Inflammatory macrophage (primary cell): Measurements from ENCODE around the gene FIG4.
"Not testable (repeated sequence)": the region's sequence is repeated elsewhere in the genome, so short reads cannot be mapped to it uniquely, and the experiment has no call there.

Source experiments
- DNase-seq, 2 donors: peaks; one replicate each; pipeline ENCODE4 v3.0.0-alpha.2; 2020 to 2022

The FIG4 gene

DNA sequence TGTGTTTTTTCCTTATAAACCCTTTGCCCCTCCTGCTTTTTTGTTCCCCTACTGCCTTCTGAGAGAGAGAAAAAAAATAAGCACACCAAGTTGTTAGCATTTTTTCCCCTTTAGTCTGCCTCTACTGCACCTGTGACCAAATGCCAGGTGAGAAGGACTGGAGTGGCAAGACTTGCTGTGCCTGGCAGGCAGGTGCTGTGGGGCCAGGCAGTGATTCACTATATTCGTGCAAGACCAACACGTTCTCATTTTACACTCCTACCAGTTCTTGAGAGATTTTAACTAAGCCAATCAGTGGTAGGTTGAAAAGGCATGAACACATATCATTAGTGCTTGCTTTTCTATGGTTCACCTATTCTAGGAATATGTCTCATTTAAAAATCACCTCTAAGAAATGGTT lies 109.7 kb downstream of the FIG4 start:
- no peak for DNase-seq

DNA sequence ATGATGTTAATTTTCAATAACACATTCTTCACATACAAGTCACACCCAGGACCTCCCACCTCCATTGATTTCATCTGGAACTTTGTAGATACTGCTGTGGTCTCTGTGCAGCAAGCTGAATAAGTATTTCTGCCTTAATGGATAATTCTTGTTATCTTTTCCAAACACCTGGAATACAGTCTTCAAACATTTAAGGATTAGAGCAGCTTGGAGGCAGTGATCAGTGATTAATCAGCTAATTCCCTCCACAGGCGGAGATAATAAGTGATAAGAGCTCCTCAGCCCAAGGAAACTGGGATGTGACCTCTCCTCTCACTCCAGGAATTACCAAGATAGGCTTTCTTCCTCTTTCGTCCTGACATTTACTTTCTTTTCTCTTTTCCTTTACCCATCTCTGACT lies 110.7 kb downstream of the FIG4 start:
- DNase-seq: no peak

DNA sequence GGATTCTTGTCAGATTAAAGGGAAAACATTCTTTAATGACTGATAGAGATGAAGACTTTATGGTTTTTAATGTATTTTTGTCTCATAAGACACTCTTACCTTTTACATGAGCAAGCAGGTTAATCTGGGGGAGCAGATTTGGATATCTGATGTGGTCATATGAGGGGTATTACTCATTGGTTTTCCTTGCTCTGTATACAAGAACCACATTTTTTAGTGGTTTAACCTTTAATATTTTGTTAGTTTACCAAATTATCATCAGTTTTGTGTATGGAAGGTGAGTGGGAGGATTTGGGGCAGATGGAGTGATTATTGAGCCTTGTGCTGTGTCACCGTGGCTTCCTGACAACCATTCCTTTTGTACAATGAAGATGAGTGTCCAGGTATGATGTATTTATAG lies 112.9 kb downstream of the FIG4 start:
- no peak for DNase-seq

DNA sequence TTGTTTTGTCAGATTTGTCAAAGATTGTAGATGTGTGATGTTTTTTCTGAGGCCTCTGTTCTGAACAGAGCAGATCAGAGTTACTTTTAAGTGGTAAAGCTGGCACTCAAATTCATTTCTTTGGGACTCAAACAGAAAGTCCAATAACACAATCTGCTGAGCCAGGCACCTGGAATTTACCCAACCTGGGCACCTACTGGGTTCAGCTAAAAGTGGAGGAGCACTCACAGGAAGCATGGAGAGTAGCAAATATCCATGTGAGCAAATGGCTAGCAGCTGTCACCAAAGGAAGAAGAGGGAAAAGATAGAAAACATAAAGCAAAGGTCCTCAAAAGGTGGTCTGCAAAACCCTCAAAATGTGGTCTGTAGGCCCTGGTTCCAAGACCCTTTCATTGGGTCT lies 116.8 kb downstream of the FIG4 start:
- no peak for DNase-seq

DNA sequence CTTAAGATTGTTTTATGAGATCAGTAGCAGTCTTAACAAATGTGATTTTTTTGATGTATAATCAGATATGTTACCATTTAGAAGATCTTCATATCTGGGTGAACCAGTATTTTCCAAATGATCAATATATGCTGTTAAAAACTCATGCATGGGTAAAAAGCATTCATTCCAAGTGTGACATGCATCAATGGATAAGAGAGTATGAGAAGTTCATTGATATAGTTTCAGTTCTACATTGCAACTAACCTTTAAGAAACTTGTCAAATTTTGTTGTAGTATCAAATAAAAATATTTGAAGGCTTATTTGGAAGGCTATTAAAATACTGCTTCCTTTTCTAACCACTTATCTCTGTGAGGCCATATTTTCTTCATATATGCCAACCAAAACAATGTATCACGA lies 117.7 kb downstream of the FIG4 start:
- DNase-seq: no peak

DNA sequence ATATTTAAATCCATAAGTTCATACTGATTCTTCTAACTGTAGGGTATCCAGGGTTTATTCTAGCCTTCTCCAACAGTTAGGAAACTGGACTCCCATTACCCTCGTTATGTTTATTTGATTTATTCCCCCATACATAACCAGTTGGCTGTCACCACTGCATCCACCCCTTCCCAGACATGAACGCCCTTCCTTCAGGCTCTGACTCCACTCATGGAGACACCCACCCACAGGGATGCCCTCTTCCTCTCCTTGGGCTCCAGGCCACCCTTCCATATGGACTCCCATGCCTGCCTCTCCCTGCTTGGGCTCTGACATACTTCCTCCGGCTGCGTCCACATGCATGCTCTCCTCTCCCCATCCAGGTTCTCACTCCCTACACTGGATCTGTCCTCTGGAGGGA lies 124.0 kb downstream of the FIG4 start:
- no peak for DNase-seq

DNA sequence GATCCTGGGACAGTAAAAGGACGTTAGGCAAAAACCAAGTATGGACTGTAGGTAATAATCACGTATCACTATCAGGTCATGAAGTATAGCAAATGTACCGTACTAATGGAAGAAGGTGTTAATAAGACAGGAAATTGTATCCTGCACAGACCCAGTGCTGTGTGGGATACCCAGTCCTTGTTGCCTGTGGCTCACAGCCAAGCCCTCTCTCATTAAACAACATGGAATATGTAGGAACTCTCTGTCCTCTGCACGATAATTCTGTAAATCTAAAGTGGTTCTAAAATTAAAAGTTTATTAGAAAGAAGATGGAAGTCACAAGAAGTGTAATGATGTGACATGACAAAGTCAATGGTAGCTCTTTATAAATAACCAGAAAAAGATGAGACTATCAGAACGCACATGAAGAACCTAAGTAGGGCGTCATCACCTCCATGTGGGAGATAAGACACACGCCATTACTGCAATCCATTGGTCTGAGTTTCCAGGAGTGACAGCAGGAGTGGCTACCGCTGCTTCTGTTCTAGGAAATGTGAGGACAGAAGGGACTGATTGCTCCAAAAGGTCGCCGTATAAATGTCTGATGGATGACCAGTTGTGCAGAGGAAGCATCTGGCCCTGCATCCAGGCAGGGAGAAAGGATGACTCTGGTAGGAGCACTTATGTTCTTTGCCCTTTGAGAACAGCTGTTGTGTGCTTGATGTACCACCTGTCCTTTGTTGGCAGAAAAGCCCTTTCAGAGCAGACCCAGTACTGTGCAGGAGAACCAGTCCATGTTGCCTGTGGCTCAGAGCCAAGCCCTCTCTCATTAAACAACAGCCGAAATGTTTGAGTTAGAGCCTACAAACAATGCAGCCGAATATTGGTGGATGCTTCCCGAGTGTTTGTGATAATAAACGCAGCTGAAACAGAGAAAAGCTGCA lies 125.6 kb downstream of the FIG4 start:
- no peak for DNase-seq

DNA sequence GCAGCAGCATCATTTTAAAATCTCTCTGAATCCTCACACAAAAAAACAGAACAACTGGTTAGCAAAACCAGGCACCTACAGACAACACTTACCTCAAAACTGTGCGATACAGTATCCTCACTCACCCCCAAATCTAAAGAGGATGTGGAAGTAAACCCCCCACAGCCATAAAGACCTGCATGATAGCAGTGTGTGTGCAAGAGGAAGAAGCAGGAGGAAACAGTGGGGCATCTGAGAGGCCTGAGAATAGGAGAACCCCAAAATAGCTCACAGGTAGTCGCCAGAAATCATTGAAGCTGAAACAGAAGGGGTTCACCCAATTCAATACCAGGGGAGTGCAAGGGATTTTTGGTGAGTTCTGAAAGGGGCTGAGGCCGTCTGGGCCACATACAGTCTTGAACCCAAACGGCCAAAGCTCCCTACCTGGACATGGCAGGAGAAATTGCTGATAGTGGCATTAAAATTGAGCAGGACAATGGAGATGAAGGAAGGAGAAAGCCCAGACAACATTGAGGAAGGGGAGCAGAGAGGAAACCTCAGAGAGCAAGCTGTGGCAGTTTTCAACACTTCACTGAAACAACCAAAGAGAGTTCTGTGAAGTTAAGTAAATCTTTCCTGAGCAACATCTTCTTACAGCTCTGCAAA lies 129.7 kb downstream of the FIG4 start:
- no peak for DNase-seq

DNA sequence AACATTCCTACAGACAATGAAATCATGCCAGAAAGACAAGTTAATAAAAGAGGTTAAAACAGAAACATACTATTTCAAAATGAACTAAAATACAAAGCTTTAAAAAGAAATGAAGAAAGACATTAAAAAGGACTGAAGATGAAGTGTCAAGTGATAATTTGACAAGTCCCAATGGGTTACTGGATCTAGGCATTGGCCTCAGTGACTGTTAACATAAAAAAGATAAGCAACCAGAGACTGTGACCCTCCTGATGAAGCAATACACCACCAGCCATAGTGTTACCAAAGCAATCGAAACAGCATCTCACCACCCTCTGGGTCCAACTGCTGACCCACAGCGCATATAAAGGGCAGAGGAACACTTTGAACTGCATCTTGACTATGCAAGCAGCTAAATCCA lies 130.3 kb downstream of the FIG4 start:
- no peak for DNase-seq

DNA sequence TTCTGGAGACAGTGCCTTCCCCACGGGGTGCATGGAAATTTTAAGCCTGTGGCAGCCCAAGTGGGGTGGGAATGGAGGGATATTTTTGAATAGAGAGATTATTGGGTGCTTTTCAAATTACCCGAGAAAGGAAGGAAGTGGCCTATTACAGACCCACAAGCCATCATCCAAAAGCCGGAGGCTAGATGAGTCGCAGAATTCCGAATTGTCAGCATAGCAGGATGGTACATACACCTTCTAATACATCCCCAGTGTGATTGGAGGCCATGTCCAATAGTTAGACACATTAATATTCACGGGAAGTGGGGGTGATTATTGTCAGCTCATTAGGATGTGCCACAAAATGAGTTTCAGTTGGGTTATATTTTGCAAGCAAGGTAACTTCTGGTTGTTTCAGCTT lies 133.0 kb downstream of the FIG4 start:
- DNase-seq: no peak

DNA sequence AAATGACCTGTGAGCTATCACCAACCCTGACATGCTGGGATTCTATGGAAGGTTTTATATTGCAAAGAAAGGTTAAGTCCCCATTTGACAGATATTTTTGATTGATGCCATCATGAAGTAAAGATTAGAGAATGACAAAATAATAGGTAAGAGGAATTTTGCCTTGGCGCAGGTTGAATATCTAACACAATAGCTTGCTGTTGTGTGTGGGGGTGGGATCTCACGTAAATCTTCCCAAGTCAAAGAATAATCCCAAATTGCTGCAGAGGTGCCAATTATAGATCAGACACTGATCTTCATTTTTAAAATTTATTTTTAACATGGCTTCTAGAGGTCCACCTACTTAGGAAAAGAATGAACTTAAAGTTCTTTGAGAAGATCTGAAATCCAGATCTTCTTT lies 135.5 kb downstream of the FIG4 start:
- DNase-seq: no peak

DNA sequence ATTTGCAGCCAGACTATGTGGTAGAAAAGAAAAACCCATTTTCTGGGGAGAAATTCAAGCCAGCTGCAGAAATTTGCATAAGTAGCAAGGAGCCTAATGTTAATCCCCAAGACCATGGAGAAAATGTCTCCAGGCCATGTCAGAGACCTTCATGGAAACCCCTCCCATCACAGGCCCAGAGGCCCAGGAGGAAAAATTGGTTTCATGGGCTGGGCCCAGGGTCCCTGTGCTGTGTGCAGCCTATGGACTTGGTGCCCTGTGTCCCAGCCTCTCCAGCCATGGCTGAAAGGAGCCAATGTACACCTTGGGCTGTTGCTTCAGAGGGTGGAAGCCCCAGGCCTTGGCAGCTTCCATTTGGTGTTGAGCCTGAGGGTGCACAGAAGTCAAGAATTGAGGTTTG lies 140.3 kb downstream of the FIG4 start:
- DNase-seq: not testable (repeated sequence)

DNA sequence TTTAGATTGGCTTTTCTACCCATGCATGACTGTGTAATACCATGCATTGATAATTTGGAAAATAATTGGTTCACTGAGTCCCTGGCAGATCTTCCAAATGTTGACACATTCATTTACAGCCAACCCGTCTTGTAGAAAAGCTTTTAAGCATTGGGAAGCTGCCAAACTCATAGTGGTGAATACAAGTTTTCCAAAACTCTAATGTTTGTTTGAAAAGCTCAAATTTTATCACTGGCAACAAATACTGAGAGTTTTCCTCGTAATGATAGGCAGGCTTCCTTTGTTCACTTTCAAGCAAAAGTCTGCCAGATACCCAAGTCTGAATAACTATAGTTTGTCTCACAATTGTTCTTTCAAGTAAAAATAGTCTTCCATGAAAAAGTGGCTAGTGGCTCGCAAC lies 143.0 kb downstream of the FIG4 start:
- no peak for DNase-seq

DNA sequence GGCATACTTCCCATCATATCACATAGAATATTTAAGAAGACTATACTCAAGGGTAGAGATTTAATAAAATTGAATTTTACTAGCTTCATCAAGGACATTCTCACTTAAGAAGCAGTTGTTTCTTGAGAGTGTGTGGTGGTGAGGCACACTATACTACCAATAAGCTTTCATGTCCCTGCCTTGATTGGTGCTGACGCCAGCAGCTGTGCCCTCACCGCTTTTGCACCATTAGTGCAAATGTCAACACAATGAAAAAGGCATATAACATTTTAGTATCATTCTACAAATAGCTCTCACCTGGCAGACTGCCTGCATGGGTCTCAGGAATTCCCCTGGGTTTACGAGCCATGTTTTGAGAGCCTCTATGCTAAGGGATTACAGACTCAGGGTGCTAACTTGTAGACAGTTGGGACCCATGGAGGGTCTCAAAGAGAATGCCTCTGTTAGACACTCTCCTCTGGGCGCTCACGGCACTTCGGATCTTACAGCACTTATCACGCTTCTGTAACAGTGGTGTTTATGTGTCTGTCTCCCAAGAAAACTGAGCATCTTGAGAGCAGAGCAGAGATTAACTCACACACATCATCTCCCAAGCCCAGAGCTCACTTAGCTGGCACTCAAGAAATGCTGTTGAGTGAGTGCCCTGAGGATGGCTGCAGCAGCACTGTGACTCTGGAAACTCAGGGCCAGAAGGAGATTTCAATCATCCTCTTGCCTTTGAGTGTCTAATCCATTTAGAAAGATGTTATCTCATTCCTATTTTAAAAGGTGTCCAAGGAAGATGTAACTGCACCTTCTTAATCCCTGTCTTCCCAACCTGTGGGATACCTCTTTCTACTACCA lies 143.7 kb downstream of the FIG4 start:
- no peak for DNase-seq

DNA sequence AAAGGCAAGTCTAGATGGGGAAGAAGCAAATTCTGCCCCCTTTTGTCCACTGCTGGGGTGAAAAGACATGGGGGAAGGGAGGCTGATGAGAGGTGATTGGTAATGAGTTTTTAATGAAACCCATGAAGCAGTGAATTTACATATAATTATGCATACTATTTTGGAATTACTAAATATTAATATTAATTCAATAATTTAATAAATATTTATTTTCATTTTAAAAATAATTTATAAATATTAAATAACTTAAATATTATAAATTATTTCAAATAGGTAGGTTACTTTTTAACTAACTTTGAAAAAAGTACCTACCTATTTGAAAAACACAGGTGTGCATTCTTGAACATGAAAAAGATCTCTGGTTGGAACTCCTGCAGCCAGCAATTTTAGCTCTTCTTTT lies 148.9 kb downstream of the FIG4 start:
- no peak for DNase-seq

DNA sequence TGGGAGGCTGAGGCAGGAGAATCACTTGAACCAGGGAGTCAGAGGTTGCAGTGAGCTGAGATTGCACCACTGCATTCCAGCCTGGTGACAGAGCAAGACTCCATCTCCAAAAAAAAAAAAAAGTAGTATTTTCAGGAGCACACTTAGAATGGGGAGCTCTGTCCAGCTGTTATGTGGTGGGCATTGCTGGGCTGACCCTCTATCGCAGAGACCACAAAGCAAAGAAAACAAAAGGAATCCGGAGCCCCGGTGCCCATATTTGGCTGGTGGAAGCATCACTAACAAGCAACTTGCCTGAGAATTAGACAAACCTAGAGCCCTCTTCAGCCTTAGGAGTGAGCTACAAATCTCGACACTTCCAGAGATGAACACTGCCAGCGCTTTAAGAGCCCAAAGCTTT lies 149.7 kb downstream of the FIG4 start:
- DNase-seq: no peak

DNA sequence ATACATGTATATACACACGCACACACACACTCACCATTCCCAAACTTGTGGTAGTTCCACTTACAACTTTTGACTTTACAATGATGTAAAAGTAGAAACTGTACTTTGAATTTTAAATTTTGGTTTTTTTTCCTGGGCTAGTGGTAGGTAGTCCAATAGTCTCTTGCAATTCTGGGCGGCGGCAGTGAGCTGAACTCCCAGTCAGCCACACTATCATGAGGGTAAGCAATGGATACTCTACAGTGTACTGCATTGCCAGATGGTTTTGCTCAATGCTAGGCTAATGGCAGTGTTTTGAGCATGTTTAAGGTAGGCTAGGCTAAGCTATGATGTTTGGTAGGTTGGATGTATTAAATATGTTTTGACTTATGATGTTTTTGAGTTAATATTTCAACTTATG lies 150.8 kb downstream of the FIG4 start:
- DNase-seq: no peak

DNA sequence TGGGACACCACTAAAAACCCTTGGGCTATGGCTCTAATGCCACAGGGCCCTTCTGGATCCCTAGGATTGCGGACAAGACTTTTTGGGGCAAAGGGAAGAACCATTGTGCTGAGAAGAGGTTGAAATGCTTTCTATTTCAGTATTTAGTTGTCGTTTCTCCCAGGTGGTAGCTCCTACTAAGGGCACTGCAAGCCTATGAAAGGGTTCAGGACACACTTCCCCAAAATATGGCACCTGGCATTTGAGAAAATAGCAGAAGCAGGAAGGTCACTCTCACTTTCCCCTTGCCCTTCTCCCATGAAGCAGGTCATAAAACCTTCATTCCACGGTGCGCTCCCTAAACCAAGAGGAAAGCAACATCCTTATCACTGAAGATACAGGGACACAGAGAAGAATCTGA lies 161.6 kb downstream of the FIG4 start:
- no peak for DNase-seq

DNA sequence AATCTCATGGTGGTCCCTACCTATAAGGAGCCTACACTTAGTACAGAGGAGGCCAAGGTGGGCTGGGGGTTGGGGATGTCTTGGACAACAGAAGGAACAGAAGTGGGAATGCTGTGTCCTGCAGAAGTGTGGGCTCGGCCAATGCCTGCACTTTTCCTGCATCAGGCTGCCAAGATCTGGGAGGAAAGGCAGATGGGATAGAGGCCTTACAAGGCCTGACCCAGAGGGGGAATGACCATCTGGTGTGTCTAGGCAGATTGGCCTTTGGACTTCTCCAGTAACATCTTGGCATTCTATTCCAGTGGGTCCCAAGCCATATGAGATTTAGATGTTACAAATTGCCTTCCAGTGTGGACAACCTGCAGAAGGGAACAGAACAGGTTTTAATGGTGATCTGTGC lies 162.3 kb downstream of the FIG4 start:
- DNase-seq: no peak

DNA sequence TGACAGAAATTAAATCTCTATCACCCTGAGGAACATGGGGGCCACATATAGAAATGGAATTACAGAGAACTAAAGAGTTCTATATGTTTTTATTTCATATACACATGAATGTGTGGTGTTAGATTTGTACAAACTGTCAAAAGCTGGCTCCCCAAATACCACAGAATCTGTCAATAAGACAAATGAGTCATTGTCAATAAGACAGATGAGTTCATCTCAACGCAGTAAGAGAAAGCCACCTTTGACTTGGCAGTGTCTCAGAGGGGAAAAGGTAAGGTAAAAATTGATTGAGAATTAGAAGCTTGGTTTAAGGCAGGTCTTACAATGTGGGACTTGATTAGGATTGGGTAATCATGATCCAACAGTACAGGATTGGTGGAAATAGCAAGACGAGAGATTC lies 162.9 kb downstream of the FIG4 start:
- DNase-seq: no peak

DNA sequence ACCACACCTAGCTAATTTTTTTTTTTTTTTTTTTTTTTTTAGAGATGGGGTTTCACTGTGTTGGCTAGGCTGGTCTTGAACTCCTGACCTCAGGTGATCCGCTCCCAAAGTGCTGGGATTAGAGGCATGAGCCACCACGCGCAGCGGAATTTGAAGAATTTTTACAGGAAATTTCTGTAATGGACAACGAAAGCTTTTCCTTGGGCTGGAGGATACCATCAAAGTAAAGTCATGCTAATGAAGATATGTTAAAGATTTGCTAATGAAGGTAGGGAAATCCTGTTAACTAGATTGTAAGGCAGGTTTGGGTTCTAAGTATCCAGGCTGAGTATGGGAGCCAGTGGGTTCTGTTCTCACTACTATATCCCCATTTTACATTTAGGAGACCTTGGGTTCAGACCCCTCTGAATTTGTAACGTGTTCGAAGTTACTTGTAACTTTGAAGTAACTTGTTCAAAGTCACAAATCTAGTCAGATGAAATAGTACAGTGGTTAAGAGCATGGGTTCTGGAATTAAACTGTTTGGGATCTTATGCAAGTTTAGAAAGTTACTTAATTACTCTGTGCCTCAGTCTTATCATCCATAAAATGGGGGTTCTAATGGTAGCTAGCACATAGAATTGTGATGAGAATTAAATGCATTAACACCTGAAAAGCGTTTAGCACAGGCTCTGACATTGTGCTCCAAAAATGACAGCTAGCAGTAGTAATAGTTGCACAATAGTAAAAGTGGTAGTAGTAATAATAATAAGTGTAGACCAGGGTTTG lies 163.6 kb downstream of the FIG4 start:
- DNase-seq: no peak

DNA sequence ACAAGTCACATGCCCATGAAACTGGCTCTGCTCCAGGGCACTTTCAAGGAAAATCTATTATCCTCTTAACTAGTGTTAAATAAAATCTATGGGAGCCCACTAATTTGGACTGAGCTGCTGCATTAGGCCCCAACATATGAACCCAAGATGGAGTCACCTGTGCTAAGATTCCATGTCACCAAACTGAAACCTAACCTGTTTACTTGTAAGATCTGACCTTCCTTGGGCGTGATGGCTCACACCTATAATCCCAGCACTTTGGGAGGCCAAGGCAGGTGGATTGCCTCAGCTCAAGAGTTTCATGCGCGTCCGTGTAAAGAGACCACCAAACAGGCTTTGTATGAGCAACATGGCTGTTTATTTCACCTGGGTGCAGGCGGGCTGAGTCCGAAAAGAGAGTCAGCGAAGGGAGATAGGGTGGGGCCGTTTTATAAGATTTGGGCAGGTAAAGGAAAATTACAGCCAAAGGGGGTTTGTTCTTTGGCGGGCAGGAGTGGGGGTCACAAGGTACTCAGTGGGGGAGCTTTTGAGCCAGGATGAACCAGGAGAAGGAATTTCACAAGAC lies 164.5 kb downstream of the FIG4 start:
- DNase-seq: not testable (repeated sequence)
